T-cell (primary cell): Measurements from ENCODE around the gene MRPL24. TPM values are rescaled to one million over a fixed set of nuclear protein-coding genes. Genes with fewer than 3 reads are reported as not detected.

Experiments
- ATAC-seq, 4 experiments: fragments of 200-7000 bp in 3 of 4; fragments of 150-1000 bp in 1 of 4; cut with Tn5 transposase; replicated peaks in 1 of 4; 1 replicate in 3 of 4; 2 replicates in 1 of 4; pipeline ENCODE4 v1.10.0; 2021; ENCODE audit warnings: moderate library complexity in 3 of 4, mild to moderate bottlenecking in 2 of 4, moderate number of reproducible peaks in 1 of 4
- CTCF ChIA-PET, 2 donors: fragments of 300-600 bp; sonication (Branson Sonifier 250); formaldehyde crosslinking; loops; one replicate each; lab custom pipeline; 2022; ENCODE audit warnings: antibody characterized with exemption in 2 of 2; lab: Charles Lee
- POLR2A ChIA-PET, 2 donors: fragments of 300-600 bp; sonication (Branson Sonifier 250); formaldehyde crosslinking; loops; one replicate each; lab custom pipeline; 2022; ENCODE audit warnings: antibody characterized with exemption in 2 of 2; lab: Charles Lee
- DNase-seq, 35 experiments: peaks; one replicate each; pipeline versions ENCODE4 v3.0.0 to v3.0.0-alpha.2; 2013 to 2023
- H3K27ac ChIP-seq: one replicate; pipeline ENCODE4 v1.5.1; 2013; ENCODE audit warnings: low read length
- H3K27me3 ChIP-seq, 2 experiments: replicated peaks in 1 of 2; 1 replicate in 1 of 2; 2 replicates in 1 of 2; pipeline versions ENCODE4 v1.6.1 to v1.7.0; 2013; ENCODE audit warnings: low read length in 1 of 2, mixed read lengths in 1 of 2; ENCODE audit not compliant: control insufficient read depth in 2 of 2, insufficient read depth in 2 of 2; ENCODE audit errors: extremely low read depth in 1 of 2
- H3K36me3 ChIP-seq, 2 donors: 1 replicate in 1 of 2; 2 replicates in 1 of 2; pipeline versions ENCODE4 v1.6.1 to v1.7.0; 2013; ENCODE audit warnings: low read length in 1 of 2; ENCODE audit not compliant: control insufficient read depth in 2 of 2, insufficient read depth in 1 of 2; ENCODE audit errors: extremely low read depth in 1 of 2
- H3K4me1 ChIP-seq, 2 experiments: 1 replicate in 1 of 2; 2 replicates in 1 of 2; pipeline versions ENCODE4 v1.6.1 to v1.7.0; 2013; ENCODE audit warnings: low read length in 2 of 2, mixed read lengths in 1 of 2; ENCODE audit not compliant: insufficient read depth in 2 of 2, control insufficient read depth in 1 of 2; ENCODE audit errors: extremely low read depth in 1 of 2
- H3K4me3 ChIP-seq, 2 donors: 1 replicate in 1 of 2; 2 replicates in 1 of 2; pipeline versions ENCODE4 v1.5.1 to v1.7.0; 2013; ENCODE audit warnings: mild to moderate bottlenecking in 2 of 2, low read length in 1 of 2, moderate library complexity in 1 of 2; ENCODE audit not compliant: control insufficient read depth in 1 of 2; ENCODE audit errors: extremely low read depth in 1 of 2
- H3K9me3 ChIP-seq: 2 replicates; pipeline ENCODE4 v1.7.0; 2013
- H3K27ac Mint-ChIP-seq, 2 donors: one replicate each; pipeline ENCODE4 v1.8.0; 2020 to 2021; ENCODE audit warnings: mild to moderate bottlenecking in 2 of 2, mixed read lengths in 2 of 2
- H3K27me3 Mint-ChIP-seq, 2 donors: one replicate each; pipeline ENCODE4 v1.8.0; 2021 to 2022; ENCODE audit warnings: mixed read lengths in 2 of 2
- H3K36me3 Mint-ChIP-seq: one replicate; pipeline ENCODE4 v1.8.0; 2021; ENCODE audit warnings: mixed read lengths
- H3K4me1 Mint-ChIP-seq, 3 donors: one replicate each; pipeline ENCODE4 v1.8.0; 2020 to 2022; ENCODE audit warnings: mixed read lengths in 3 of 3, mild to moderate bottlenecking in 1 of 3
- H3K4me3 Mint-ChIP-seq, 3 donors: one replicate each; pipeline ENCODE4 v1.8.0; 2020 to 2022; ENCODE audit warnings: mild to moderate bottlenecking in 3 of 3, mixed read lengths in 3 of 3, moderate library complexity in 3 of 3
- H3K9me3 Mint-ChIP-seq, 3 donors: one replicate each; pipeline ENCODE4 v1.8.0; 2020 to 2022; ENCODE audit warnings: mixed read lengths in 3 of 3
- WGBS: methylation state at CpG from one replicate; pipeline ENCODE4 v1.1.5; 2013; ENCODE audit warnings: missing lambda C conversion rate; ENCODE audit not compliant: insufficient coverage; 5-methylcytosine and 5-hydroxymethylcytosine counted together
- total RNA-seq, 35 experiments: library from RNA in 6 of 35; stranded (reverse) in 6 of 35; fragments of 120-200 nt in 1 of 35; gene quantifications; one replicate each; pipeline versions ENCODE4 v1.2.1 to v1.2.4 and lab custom pipeline; 2013 to 2026

Gene MRPL24
- total RNA-seq, 5 donors from 2014 or later (not counting 1 experiment from before 2014, with no cell fraction given), result 23.8 to 66.6 (median 52.6) TPM

GRCh38 chr1:156727492-156727891 is 13.4 kb downstream of the MRPL24 start:
- CTCF ChIA-PET, result interaction anchor here (0.5 to 4.7 kb wide), 13 partner anchors 14 to 612 kb away, joined by 3 to 68 read pairs (median 16); partner anchors contain the start of genes CRABP2 (in 1 of the 2), HDGF (in 1 of the 2), MRPL24 (in 1 of the 2) and NTRK1 (in 1 of the 2)
- Histone ChIP-seq H3K27ac (peak overlapping the region; percentile 100), H3K27me3 (no peaks in the 10 kb centered on the region), H3K4me3 (peak overlapping the region; percentile 91 to 97), H3K4me1 (peaks cover 26 to 52% of the 10 kb centered on the region in 2 experiments), H3K36me3 (peaks cover 0 to 30% of the 10 kb centered on the region in 2 donors), H3K9me3 (no peaks in the 10 kb centered on the region)
- ATAC-seq (no peak), DNase-seq (no peak)
- WGBS, result 27% methylated on average over 3 of the region's 7 CpGs
- Mint-ChIP-seq H3K9me3 (no peaks in the 10 kb centered on the region), H3K4me3 (no peak overlapping the region), H3K4me1 (peaks cover 23 to 32% (median 30%) of the 10 kb centered on the region in 3 donors), H3K27me3 (no peaks in the 10 kb centered on the region), H3K27ac (peak overlapping the region; percentile 86 to 94), H3K36me3 (peaks cover 17% of the 10 kb centered on the region)
- POLR2A ChIA-PET, result interaction anchor here (0.6 to 2.1 kb wide), 4 partner anchors 12 to 37 kb away, joined by 3 to 29 read pairs (median 6); partner anchors contain the start of genes HDGF (in 1 of the 2) and MRPL24 (in 1 of the 2)

GRCh38 chr1:156726549-156727226 is 14.2 kb downstream of the MRPL24 start:
- H3K27ac Mint-ChIP-seq, result no peak overlapping the region
- H3K4me1 ChIP-seq, result peaks cover 26 to 52% of the 10 kb centered on the region in 2 experiments
- H3K36me3 ChIP-seq, result peaks cover under 1 to 34% of the 10 kb centered on the region in 2 donors
- no peaks in the 10 kb centered on the region for H3K27me3 Mint-ChIP-seq
- H3K27ac ChIP-seq, result peak overlapping the region; percentile 100
- DNase-seq (peak in 20 of 35 experiments; percentile 23 to 73 (median 38)), ATAC-seq (no peak)
- H3K9me3 Mint-ChIP-seq, result no peaks in the 10 kb centered on the region
- 39% methylated on average over 7 of the region's 15 CpGs for WGBS
- ChIA-PET CTCF (interaction anchor here (0.5 to 4.7 kb wide), 30 partner anchors 9 to 1000 kb away, joined by 3 to 68 read pairs (median 6); partner anchors contain the start of genes CRABP2 (in 1 of the 2), HDGF (in 1 of the 2), MRPL24 (in 1 of the 2) and NES (in 1 of the 2)), POLR2A (interaction anchor here (0.6 to 1.2 kb wide), 3 partner anchors 36 to 49 kb away, joined by 3 to 5 read pairs (median 3); partner anchors contain the start of gene PRCC (in 1 of the 2))
- peaks cover 23 to 32% (median 30%) of the 10 kb centered on the region in 3 donors for H3K4me1 Mint-ChIP-seq
- peak overlapping the region; percentile 32 to 97 for H3K4me3 ChIP-seq
- H3K9me3 ChIP-seq, result no peaks in the 10 kb centered on the region
- H3K36me3 Mint-ChIP-seq, result peaks cover 16% of the 10 kb centered on the region
- no peaks in the 10 kb centered on the region for H3K27me3 ChIP-seq
- H3K4me3 Mint-ChIP-seq, result no peak overlapping the region

GRCh38 chr1:156725683-156726280 is 15.1 kb downstream of the MRPL24 start:
- 14% methylated on average over 17 of the region's 18 CpGs for WGBS
- no peaks in the 10 kb centered on the region for H3K9me3 Mint-ChIP-seq
- Histone ChIP-seq H3K9me3 (no peaks in the 10 kb centered on the region), H3K27ac (no peak overlapping the region), H3K4me1 (peaks cover 26 to 52% of the 10 kb centered on the region in 2 experiments), H3K27me3 (no peaks in the 10 kb centered on the region), H3K36me3 (peaks cover 4 to 43% of the 10 kb centered on the region in 2 donors), H3K4me3 (peak overlapping the region; percentile 46 to 97)
- peak; percentile 37 to 91 (median 72) for DNase-seq
- peaks cover 23 to 32% (median 30%) of the 10 kb centered on the region in 3 donors for H3K4me1 Mint-ChIP-seq
- CTCF ChIA-PET, result interaction anchor here (0.5 to 4.7 kb wide), 31 partner anchors 9 to 164 kb away, joined by 3 to 68 read pairs (median 5); partner anchors contain the start of genes CRABP2 (in 1 of the 2), HDGF (in 1 of the 2), MRPL24 (in 1 of the 2) and NES (in 1 of the 2)
- H3K27ac Mint-ChIP-seq, result no peak overlapping the region
- peak in 3 of 4 experiments; percentile 10 to 36 (median 28) for ATAC-seq
- no peak overlapping the region for H3K4me3 Mint-ChIP-seq
- H3K36me3 Mint-ChIP-seq, result peaks cover 23% of the 10 kb centered on the region
- POLR2A ChIA-PET, result interaction anchor here in 1 of 2 donors (0.6 to 1.2 kb wide), 4 partner anchors 15 to 42 kb away, joined by 3 to 17 read pairs (median 6); partner anchors contain the start of genes HDGF, MRPL24 and PRCC
- no peaks in the 10 kb centered on the region for H3K27me3 Mint-ChIP-seq

DNA sequence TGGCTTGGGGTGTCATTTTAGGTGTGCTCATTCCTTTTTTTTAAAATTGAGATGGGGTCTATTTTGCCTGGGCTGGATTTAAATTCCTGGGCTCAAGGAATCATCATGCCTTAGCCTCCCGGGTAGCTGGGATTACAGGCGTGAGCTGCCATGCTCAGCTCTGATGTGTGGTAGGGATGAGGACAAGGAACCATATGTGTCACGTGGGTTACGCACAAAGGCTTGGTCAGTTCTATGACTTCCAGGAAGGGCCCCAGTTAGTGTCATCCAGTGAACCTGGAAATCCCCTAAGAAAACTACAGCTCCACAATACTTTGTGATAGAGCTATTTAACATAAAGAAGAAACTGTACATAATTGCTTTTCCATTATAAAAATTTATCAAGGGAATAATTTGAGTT is 19.4 kb downstream of the MRPL24 start:
- Histone ChIP-seq H3K27ac (no peak overlapping the region), H3K4me3 (no peak overlapping the region), H3K27me3 (no peaks in the 10 kb centered on the region), H3K4me1 (peaks cover 12 to 26% of the 10 kb centered on the region in 2 experiments), H3K9me3 (no peaks in the 10 kb centered on the region), H3K36me3 (peaks cover 4 to 56% of the 10 kb centered on the region in 2 donors)
- POLR2A ChIA-PET, result no interaction called here
- no peak for DNase-seq
- WGBS, result 80% methylated on average over 1 of the region's 4 CpGs
- Mint-ChIP-seq H3K27ac (no peak overlapping the region), H3K9me3 (no peaks in the 10 kb centered on the region), H3K27me3 (no peaks in the 10 kb centered on the region), H3K4me1 (peaks cover 13 to 17% (median 16%) of the 10 kb centered on the region in 3 donors), H3K4me3 (no peak overlapping the region), H3K36me3 (peaks cover 33% of the 10 kb centered on the region)
- CTCF ChIA-PET, result interaction anchor here (0.6 to 0.9 kb wide), 2 partner anchors 32 to 60 kb away, joined by 4 to 5 read pairs; no protein-coding TSS in a partner anchor
- ATAC-seq, result no peak

- DNase-seq (no peak), ATAC-seq (no peak)
- Histone ChIP-seq H3K9me3 (no peaks in the 10 kb centered on the region), H3K36me3 (peaks cover 4 to 56% of the 10 kb centered on the region in 2 donors), H3K27me3 (no peaks in the 10 kb centered on the region), H3K4me3 (no peak overlapping the region), H3K4me1 (peaks cover 10 to 22% of the 10 kb centered on the region in 2 experiments), H3K27ac (no peak overlapping the region)
- Mint-ChIP-seq H3K9me3 (no peaks in the 10 kb centered on the region), H3K27me3 (no peaks in the 10 kb centered on the region), H3K36me3 (peaks cover 35% of the 10 kb centered on the region), H3K27ac (no peak overlapping the region), H3K4me1 (peaks cover 13 to 17% (median 16%) of the 10 kb centered on the region in 3 donors), H3K4me3 (no peak overlapping the region)
- 95% methylated on average over 2 of the region's 2 CpGs for WGBS
- ChIA-PET POLR2A (interaction anchor here in 1 of 2 donors (0.6 kb wide), 1 partner anchor 14 kb away, joined by 4 read pairs; no protein-coding TSS in a partner anchor), CTCF (interaction anchor here (0.6 to 0.9 kb wide), 4 partner anchors 31 to 60 kb away, joined by 3 to 6 read pairs (median 4); no protein-coding TSS in a partner anchor)
Measured at GRCh38 chr1:156721131-156721530, 19.8 kb downstream of the MRPL24 start.
